Retina (tissue), 1 donor: ENCODE measurements around the gene UHRF1.

ENCODE experiments used
- DNase-seq: peaks from one replicate; pipeline ENCODE4 v3.0.0-alpha.2; 2016

UHRF1 gene

GRCh38 chr19:4991996-4992698, 82.8 kb downstream of the UHRF1 start:
- DNase-seq = no peak

GRCh38 chr19:4993683-4994082, 84.4 kb downstream of the UHRF1 start:
- no peak for DNase-seq

- no peak for DNase-seq
These were observed 87.4 kb downstream of the UHRF1 start for GRCh38 chr19:4996701-4997100.

- no peak for DNase-seq
These were observed 88.0 kb downstream of the UHRF1 start for GRCh38 chr19:4997297-4997696.

GRCh38 chr19:5000120-5000611, 90.9 kb downstream of the UHRF1 start:
- DNase-seq = no peak

GRCh38 chr19:5001615-5002014, 92.3 kb downstream of the UHRF1 start:
- DNase-seq = no peak

GRCh38 chr19:5002143-5002542, 92.8 kb downstream of the UHRF1 start:
- DNase-seq = no peak

- no peak for DNase-seq
These were observed 94.5 kb downstream of the UHRF1 start for GRCh38 chr19:5003781-5004180.

- no peak for DNase-seq
These were observed 95.8 kb downstream of the UHRF1 start for GRCh38 chr19:5005096-5005495.

GRCh38 chr19:5006201-5006600, 96.9 kb downstream of the UHRF1 start:
- DNase-seq = no peak

GRCh38 chr19:5006821-5007220, 97.5 kb downstream of the UHRF1 start:
- DNase-seq = no peak
